Measurements from ENCODE around the gene SLC26A8. TPM values are rescaled to one million over a fixed set of nuclear protein-coding genes. Genes with fewer than 3 reads are reported as not detected.
A peak's percentile ranks its signal among the peaks of the same experiment; 100 is the strongest.
"Not testable (repeated sequence)": the region's sequence is repeated elsewhere in the genome, so short reads cannot be mapped to it uniquely, and the experiment has no call there.

SLC26A8 gene
- total RNA-seq, 1 experiment from 2014 or later = not detected

DNA sequence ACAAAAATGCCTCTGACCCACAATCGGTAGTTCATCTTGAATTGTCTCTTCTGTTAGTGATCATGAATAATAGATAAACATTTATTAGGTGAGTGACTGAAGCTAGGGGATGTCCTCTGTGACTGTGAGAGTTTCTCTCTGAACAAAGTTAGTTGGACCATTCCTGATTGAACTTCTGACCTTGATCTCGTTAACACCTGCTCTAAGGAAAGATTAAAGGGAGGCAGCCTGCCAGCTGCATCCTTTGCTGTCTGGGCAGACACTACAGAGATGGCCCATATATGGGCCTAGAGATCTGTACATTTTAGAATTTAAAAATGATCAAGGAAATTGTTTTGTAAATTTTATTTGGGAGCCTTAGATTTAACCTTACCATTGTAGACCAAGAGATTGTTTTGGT is 30.5 kb upstream of the SLC26A8 start:
- Histone ChIP-seq H3K9me3 (no peaks in the 10 kb centered on the region), H3K36me3 (peaks cover 26% of the 10 kb centered on the region), H3K27me3 (no peaks in the 10 kb centered on the region), H3K4me3 (no peak overlapping the region)
- DNase-seq = no peak

DNA sequence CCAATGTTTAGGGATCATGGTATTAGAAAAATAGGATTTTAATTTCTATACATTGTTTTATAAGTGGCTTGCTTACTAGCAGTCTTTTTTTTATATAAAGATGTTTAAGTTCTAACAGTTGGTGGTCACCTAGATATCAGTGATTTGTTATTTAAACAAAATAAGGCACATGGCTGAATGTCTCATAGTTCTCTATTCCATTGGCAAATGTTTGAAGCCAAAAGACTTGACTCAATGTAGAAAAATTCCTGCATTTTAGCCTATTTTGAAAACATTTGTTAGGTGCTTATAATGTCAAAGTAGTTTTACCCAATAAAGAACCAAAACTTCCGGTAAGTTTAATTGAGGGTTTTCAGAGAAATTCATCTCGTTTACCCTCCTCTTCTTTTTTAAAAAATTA is 30.0 kb upstream of the SLC26A8 start:
- H3K27me3 ChIP-seq = no peaks in the 10 kb centered on the region
- peaks cover 23% of the 10 kb centered on the region for H3K36me3 ChIP-seq
- H3K9me3 ChIP-seq = no peaks in the 10 kb centered on the region
- no peak for DNase-seq
- no peak overlapping the region for H3K4me3 ChIP-seq

DNA sequence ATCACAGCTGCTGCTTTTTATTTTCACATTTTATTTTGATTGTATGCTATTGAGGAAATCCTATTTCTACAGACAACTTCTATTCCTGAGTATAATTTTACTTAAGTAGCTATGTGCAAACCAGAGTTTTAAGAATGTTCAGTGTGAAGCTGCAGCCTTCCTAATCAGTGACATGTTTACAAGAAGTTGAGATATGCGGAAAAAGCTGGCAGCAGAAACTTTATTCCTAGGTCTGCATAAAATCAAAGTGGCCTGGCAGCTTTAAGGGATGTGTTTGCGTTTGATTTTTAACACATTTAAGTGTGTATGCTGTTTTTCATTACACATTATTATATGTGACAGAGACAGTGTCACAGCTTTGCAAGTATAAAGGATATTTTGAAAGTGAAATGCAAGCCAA is 29.4 kb upstream of the SLC26A8 start:
- Histone ChIP-seq H3K4me3 (no peak overlapping the region), H3K27me3 (no peaks in the 10 kb centered on the region), H3K36me3 (peaks cover 18% of the 10 kb centered on the region), H3K9me3 (no peaks in the 10 kb centered on the region)
- DNase-seq = no peak

DNA sequence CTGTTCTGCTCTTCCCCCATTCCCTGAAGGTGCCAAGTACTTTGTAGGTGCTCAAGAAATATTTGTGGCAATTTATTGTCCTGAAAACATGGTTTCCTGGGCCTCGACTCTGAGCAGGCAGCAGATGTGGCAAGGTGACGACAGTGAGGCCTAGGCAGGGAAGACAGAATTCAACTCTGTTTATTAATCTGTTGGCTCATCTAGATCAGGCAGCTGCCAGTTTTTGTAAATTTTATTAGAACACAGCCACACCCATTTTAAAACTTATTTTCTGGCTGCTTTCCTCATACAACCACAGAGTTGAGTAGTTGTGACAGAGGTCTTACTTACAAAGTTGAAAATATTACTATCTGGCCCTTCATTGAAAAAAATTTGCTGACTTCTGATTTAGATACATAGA is 27.7 kb upstream of the SLC26A8 start:
- H3K9me3 ChIP-seq = no peaks in the 10 kb centered on the region
- DNase-seq = no peak
- no peak overlapping the region for H3K4me3 ChIP-seq
- peaks cover 18% of the 10 kb centered on the region; the same call in 1 of the 2 replicates for H3K36me3 ChIP-seq
- no peaks in the 10 kb centered on the region for H3K27me3 ChIP-seq

DNA sequence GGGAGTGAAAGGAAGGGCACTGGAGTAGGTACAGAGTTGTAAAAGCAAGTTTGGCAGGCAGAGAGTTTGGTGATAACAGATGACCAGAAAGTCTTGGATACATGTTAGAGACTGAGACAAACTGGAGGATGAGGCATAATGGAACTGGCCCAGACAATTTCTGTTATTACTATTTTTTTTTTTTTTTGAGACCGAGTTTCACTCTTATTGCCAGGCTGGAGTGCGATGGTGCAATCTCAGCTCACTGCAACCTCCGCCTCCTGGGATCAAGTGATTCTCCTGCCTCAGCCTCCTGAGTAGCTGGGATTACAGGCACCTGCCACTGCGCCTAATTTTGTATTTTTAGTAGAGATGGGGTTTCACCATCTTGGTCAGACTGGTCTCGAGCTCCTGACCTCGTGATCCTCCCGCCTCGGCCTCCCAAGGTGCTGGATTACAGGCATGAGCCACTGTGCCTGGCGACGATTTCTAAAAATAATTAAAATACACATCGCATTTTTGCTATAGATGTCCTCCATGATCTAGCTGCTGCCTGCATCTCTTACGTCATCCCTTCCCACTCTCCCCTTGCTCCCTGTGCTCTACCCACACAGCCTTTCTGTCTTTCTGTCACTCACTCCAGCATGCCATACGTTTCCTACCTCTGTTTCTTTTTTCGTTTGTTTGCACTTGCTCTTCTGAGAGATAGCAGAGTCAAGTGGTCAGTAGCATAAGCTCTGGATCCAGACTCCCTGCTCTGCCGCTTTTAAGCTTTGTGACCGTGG is 26.7 kb upstream of the SLC26A8 start:
- Histone ChIP-seq H3K27me3 (no peaks in the 10 kb centered on the region), H3K9me3 (no peaks in the 10 kb centered on the region), H3K36me3 (peaks cover 13% of the 10 kb centered on the region; the same call in 1 of the 2 replicates), H3K4me3 (no peak overlapping the region)
- DNase-seq = no peak

DNA sequence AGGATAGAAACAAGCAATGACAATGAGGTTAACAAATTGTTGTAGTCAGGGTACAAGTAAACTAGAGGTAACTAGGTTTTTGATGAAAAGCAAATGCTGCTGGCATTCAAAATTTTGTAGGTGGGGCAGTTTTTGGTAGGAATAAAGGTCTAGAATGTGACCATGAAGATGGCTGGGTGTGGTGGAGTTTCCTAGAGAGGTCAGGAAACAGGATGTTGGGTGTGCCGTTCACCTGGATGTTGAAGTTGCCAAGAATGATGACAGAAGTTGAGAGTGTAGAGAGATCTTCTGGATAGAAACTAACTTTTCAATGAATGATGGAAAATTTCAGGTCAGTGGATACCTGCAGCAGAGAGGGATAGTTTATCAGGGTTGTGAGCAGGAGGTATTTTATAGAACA is 25.9 kb upstream of the SLC26A8 start:
- no peak for DNase-seq
- Histone ChIP-seq H3K27me3 (no peaks in the 10 kb centered on the region), H3K9me3 (no peaks in the 10 kb centered on the region), H3K4me3 (no peak overlapping the region), H3K36me3 (peaks cover 13% of the 10 kb centered on the region; the same call in 1 of the 2 replicates)

DNA sequence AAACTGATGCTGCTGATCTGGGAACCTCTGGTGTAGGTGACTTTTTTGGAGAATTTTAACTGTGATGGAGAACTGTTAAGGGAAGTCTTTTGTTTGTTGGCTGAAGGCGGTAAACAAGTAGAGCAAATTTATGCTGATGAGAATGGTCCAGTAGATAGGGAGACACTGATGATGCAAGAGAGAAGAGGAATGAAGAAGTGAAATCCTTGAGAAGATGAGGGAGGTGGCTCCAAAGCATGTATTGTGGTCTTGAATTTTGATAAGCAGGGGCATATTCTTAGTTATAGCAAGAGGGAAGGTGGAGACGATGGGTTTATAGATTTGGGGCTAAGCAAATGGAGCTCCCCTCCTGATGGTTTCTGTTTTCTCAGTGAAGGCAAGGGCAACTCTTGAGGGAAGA is 25.1 kb upstream of the SLC26A8 start:
- peaks cover 13% of the 10 kb centered on the region; the same call in 1 of the 2 replicates for H3K36me3 ChIP-seq
- no peaks in the 10 kb centered on the region for H3K27me3 ChIP-seq
- no peak for DNase-seq
- no peaks in the 10 kb centered on the region for H3K9me3 ChIP-seq
- no peak overlapping the region for H3K4me3 ChIP-seq

DNA sequence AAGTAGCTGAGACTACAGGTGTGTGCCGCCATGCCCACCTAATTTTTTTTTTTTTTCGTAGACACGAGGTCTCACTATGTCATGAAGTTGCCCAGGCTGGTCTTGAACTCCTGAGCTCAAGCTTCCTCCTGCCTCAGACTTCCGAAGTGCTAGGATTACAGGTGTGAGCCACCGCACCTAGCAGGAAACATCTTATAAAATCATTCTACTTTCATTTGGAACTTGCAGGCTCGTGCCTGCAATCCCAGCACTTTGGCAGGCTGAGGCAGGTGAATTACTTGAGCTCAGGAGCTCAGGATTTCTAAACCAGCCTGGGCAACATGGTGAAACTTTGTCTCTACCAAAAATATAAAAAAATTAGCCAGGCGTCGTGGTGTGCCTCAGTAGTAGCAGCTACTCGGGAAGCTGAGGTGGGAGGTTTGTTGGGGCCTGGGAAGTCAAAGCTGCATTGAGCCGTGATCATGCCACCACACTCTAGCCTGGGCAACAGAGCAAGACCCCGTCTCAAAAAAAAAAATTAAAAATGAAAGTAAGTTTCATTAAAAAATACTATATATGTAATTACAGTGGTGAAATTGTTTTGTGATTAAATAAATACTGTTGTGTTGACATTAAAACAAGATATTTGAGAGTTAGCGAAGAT is 18.3 kb upstream of the SLC26A8 start:
- H3K9me3 ChIP-seq = no peaks in the 10 kb centered on the region
- no peaks in the 10 kb centered on the region for H3K27me3 ChIP-seq
- no peak overlapping the region for H3K4me3 ChIP-seq
- no peak for DNase-seq
- no peaks in the 10 kb centered on the region for H3K36me3 ChIP-seq

DNA sequence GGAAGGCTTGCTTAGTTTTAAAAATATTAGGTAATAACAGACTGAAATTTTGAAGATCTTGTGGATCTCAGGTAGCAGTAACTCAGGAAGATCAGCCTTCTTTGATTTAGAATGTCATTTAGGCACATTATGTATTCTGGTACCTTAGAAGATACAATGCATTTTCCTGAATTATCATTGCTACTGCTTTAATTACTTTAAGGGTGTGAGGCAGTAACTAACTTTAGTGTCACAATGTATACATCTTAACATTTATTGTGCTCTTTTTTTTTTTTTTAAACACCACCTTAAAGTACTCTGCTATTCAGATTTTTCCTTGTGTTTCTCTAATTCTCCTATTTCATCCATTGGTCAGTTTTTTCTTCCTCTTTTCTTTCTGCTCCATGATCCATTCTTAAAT is 16.5 kb upstream of the SLC26A8 start:
- Histone ChIP-seq H3K27me3 (no peaks in the 10 kb centered on the region), H3K36me3 (peaks cover 4% of the 10 kb centered on the region; the same call in 1 of the 2 replicates), H3K9me3 (no peaks in the 10 kb centered on the region), H3K4me3 (no peak overlapping the region)
- no peak for DNase-seq

DNA sequence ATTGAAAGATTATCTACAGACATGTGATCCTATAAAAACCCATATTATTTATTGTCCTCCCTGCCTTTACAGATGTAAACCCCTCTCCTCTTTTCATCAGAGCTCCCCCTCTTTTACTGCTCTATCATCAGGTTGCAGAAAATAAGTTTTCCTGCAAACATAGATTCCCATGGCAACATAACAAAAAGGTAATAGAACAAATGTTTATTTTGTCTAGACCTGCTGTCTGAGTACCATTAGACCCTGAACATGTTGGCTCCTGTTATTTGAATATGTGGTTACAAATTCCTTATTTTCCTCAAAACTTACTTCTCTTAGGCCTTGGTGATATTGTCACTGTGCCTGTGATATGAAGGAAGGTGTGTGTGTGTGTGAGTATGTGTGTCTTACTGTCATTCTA is 14.7 kb upstream of the SLC26A8 start:
- Histone ChIP-seq H3K36me3 (peaks cover 4% of the 10 kb centered on the region), H3K27me3 (no peaks in the 10 kb centered on the region), H3K4me3 (no peak overlapping the region), H3K9me3 (no peaks in the 10 kb centered on the region)
- DNase-seq = no peak

DNA sequence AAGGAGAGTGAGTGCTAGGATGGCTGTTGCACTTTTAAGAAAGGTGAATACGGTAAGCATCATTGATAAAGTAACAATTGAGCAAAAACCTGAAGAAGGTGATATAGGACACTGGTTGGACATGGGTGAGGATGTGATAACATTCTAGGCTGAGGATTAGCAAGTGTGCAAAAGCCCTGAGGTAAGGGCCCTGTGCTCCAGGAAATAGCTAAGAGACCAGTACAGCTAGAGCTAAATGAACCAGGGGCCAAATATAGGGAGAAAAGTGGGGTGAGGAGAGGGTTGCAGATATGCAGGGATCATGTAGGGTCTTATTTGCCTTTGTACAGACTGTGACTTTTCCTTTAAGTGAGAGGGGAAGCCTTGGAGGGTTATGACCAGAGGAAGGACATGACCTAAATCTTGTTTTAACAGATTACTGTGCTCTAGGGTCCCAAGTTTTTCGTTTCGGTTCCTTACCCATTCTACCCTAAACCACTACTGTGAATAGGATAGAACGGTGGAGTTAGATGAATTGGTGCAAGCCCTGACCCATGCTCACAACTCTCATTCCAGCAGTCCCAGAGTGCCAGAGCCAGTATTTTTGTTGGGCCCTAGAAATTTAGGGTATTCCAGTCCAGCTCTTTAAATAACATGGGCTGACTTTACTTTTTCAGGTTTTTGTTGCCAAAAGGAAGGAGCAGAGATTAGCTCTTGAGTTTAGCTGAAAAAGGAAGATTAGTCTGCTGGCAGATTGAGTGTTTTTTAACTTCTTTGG is 13.9 kb upstream of the SLC26A8 start:
- Histone ChIP-seq H3K4me3 (no peak overlapping the region), H3K9me3 (no peaks in the 10 kb centered on the region), H3K36me3 (peaks cover 4% of the 10 kb centered on the region), H3K27me3 (no peaks in the 10 kb centered on the region)
- no peak for DNase-seq

DNA sequence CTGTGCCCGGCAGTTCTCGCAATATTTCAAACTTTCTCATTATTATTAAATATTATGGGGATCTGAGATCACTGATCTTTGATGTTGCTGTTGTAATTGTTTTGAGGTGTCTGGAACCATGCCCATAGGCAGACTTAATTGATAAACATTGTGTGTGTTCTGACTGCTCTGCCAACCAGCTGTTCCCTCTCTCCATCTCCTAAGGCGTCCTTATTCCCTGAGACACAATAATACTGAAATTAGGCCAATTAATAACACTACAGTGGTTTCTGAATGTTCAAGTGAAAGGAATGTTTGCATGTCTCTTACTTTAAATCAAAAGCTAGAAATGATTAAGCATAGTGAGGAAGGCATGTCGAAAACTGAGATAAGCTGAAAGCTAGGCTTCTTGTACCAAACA is 10.8 kb upstream of the SLC26A8 start:
- DNase-seq = no peak
- H3K27me3 ChIP-seq = no peaks in the 10 kb centered on the region
- H3K4me3 ChIP-seq = no peak overlapping the region
- H3K36me3 ChIP-seq = peaks cover 7% of the 10 kb centered on the region
- no peaks in the 10 kb centered on the region for H3K9me3 ChIP-seq

DNA sequence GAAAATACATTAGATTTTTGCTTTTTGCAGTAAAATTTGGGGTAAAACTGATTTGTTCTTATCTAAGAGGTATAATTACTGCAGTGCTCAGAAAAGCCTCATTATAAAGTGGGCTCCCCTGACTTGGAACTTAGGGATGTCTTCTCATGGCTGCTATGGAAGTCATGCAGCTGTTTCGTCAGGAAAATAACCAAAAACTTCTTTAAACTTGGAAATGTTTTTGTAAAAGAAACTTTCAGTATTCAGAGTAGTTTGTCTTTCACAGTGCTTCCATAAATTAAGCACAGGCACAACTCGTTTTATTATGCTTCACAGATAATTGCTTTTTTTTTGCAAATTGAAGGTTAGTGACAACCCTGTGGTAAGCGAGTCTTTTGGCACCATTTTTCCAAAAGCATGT is 10.0 kb upstream of the SLC26A8 start:
- Histone ChIP-seq H3K4me3 (no peak overlapping the region), H3K36me3 (peaks cover 7% of the 10 kb centered on the region), H3K9me3 (no peaks in the 10 kb centered on the region)

DNA sequence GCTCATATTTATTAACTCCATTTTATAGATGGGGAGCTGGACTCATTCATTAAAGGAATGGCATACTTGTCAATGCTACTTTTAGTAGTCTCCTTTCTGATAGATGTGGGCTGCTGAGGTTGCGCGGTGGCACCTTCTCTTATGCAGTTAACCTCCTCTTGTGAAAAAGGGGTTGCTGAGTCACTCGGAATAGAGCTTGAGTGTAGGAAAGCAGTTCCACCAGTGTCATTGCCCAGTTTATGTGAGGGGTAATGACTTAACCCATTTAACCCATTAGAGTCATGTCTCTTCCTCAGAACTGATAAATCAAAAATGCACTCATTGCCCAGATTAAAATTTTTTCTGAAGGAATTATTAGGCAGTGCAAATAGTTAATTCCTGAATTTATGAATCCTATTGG is 9.5 kb upstream of the SLC26A8 start:
- H3K4me3 ChIP-seq = no peak overlapping the region
- DNase-seq = no peak
- H3K36me3 ChIP-seq = peaks cover 7% of the 10 kb centered on the region
- no peaks in the 10 kb centered on the region for H3K9me3 ChIP-seq
- H3K27me3 ChIP-seq = no peaks in the 10 kb centered on the region

More for the DNA sequence above, 10.0 kb upstream of the SLC26A8 start:
- DNase-seq = no peak
- H3K27me3 ChIP-seq = no peaks in the 10 kb centered on the region

DNA sequence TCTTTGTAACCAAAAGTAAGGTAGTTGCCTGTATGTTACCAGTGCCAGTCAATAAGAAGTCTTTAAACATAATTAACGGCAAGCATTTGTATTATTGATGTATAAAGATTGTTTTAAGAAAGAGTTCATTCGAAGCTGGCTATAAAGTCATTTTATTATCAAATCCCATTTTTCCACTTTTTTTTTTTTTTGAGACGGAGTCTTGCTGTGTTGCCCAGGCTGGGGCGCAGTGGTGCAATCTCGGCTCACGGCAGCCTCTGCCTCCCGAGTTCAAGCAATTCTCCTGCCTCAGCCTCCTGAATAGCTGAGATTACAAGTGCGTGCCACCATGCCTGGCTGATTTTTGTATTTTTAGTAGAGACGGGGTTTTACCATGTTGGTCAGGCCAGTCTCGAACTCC is 8.7 kb upstream of the SLC26A8 start:
- not testable (repeated sequence) for H3K36me3 ChIP-seq, H3K4me3 ChIP-seq, H3K9me3 ChIP-seq, DNase-seq, H3K27me3 ChIP-seq

DNA sequence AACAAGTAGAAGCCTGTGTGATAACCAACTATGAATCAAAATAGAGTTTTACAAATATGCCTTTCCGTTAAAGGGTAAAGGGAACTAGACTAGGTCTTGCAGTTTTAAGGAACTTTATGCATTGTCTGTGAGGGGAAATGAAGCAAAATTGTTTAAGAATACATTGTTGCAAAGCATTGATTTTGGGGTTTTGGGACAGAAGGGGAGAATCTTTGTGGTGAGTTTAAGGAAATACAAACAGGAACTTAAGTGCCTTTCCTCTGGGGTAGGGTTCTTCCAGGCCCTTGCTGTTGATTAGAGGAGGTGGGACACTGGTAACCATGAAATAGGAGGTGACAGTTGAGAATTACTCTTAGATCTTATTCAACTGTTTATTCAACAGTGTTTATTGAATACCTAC is 7.8 kb upstream of the SLC26A8 start:
- Histone ChIP-seq H3K36me3 (peaks cover 7% of the 10 kb centered on the region), H3K9me3 (no peaks in the 10 kb centered on the region), H3K4me3 (no peak overlapping the region), H3K27me3 (no peaks in the 10 kb centered on the region)
- no peak for DNase-seq

DNA sequence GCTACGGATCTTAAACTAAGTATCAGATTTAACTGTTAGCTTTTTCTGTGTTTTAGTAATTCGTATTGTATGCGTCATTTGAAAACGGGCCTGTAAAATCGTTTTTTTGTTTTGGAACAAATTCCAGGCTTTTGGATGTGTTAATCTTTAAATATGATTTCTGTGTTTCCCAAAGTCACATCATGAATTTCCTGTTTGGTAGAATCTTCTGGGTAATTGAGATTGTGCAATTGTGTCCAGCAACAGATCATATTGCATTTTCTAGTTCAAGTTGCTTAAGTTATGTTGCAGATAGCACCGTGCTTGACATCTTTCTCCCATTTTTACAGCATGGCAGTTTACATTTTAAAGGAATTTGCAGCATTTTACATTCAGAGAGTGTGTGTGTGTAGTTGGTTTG is 5.0 kb upstream of the SLC26A8 start:
- no peak for DNase-seq
- H3K4me3 ChIP-seq = peak overlapping the region; percentile 84
- no peaks in the 10 kb centered on the region for H3K9me3 ChIP-seq
- H3K36me3 ChIP-seq = peaks cover 3% of the 10 kb centered on the region; the same call in 1 of the 2 replicates
- no peaks in the 10 kb centered on the region for H3K27me3 ChIP-seq
